ENCODE results near the gene IPCEF1. TPM values are rescaled to one million over a fixed set of nuclear protein-coding genes. Genes with fewer than 3 reads are reported as not detected.

IPCEF1 gene
- total and polyA plus RNA-seq, 3 donors from 2014 or later = 3.6 to 4.8 (median 4.2) TPM

DNA sequence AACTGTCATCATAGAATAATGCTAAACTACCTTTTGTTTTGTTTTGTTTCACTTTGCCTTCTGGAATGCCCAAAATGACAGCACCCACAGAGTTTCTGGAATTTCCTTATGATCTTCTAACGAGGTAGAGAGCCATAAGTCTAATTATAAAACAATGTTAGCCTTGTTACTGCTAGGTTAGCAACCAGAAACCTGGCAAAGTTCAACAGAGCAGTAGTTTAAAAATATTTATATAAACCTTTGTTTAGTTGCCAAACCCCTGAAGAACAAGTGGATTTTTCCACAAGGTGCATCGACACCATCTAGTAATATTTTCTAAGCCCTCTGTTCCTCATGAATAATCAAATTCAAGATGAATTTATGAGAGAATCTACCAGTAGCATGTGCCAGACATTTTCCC is 27.6 kb upstream of the IPCEF1 start:
- Histone ChIP-seq H3K4me1 (no peaks in the 10 kb centered on the region), H3K27ac (no peak overlapping the region), H3K9me3 (no peaks in the 10 kb centered on the region), H3K4me3 (no peak overlapping the region), H3K27me3 (no peaks in the 10 kb centered on the region), H3K36me3 (ENCODE audit: low read depth, missing control alignments) (no peaks in the 10 kb centered on the region)
- intact Hi-C loops (cut with DNase I; ENCODE audit: low total_unique reads) = no loop called here
- TF ChIP-seq, protein P1, sequence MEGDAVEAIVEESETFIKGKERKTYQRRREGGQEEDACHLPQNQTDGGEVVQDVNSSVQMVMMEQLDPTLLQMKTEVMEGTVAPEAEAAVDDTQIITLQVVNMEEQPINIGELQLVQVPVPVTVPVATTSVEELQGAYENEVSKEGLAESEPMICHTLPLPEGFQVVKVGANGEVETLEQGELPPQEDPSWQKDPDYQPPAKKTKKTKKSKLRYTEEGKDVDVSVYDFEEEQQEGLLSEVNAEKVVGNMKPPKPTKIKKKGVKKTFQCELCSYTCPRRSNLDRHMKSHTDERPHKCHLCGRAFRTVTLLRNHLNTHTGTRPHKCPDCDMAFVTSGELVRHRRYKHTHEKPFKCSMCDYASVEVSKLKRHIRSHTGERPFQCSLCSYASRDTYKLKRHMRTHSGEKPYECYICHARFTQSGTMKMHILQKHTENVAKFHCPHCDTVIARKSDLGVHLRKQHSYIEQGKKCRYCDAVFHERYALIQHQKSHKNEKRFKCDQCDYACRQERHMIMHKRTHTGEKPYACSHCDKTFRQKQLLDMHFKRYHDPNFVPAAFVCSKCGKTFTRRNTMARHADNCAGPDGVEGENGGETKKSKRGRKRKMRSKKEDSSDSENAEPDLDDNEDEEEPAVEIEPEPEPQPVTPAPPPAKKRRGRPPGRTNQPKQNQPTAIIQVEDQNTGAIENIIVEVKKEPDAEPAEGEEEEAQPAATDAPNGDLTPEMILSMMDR (IDR thresholded peaks at IDR 0.05) = no peak
- no peak for TF ChIP-seq POLR2A (IDR thresholded peaks at IDR 0.05)
- 58 to 65% methylated on average over 2 of the region's 2 CpGs for WGBS, 2 donors
- DNase-seq = no peak

DNA sequence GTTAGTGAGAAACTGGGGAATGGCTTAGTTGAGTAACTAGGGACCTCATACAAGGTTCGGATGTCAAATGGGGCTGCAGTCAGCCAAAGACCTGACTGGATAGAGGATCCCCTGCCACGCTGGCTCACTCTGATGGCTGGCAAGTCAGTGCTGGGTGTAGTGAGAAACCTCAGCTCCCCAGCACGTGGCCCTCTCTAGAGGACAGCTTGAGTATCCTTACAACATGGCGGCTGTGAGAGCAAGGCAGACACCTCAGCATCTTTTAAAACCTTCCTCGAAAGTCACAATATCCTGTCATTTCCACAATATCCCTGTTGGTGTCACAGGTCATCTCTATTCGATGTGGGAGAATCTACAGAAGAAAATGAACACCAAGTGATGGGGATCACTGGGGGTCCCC is 26.7 kb upstream of the IPCEF1 start:
- H3K4me1 ChIP-seq = no peaks in the 10 kb centered on the region
- no peak overlapping the region for H3K27ac ChIP-seq
- no peak overlapping the region for H3K4me3 ChIP-seq
- intact Hi-C loops (cut with DNase I; ENCODE audit: low total_unique reads) = no loop called here
- H3K9me3 ChIP-seq = no peaks in the 10 kb centered on the region
- no peaks in the 10 kb centered on the region for H3K27me3 ChIP-seq
- no peak for DNase-seq
- WGBS, 2 donors = 92 to 95% methylated on average over 6 of the region's 6 CpGs
- no peak for TF ChIP-seq POLR2A (IDR thresholded peaks at IDR 0.05)
- TF ChIP-seq, protein P1 (IDR thresholded peaks at IDR 0.05) = no peak
- no peaks in the 10 kb centered on the region for H3K36me3 ChIP-seq (ENCODE audit: low read depth, missing control alignments)

- Histone ChIP-seq H3K4me1 (no peaks in the 10 kb centered on the region), H3K4me3 (no peak overlapping the region), H3K36me3 (ENCODE audit: low read depth, missing control alignments) (no peaks in the 10 kb centered on the region), H3K27ac (no peak overlapping the region), H3K9me3 (no peaks in the 10 kb centered on the region), H3K27me3 (no peaks in the 10 kb centered on the region)
- intact Hi-C loops (cut with DNase I; ENCODE audit: low total_unique reads) = no loop called here
- TF ChIP-seq, protein P1 (IDR thresholded peaks at IDR 0.05) = no peak
- no peak for TF ChIP-seq POLR2A (IDR thresholded peaks at IDR 0.05)
- no peak for DNase-seq
- WGBS, 2 donors = 87 to 91% methylated on average over 8 of the region's 8 CpGs
Observed at GRCh38 chr6:154382740-154383139, 26.1 kb upstream of the IPCEF1 start.

- intact Hi-C loops (cut with DNase I; ENCODE audit: low total_unique reads) = no loop called here
- no peak overlapping the region for H3K4me3 ChIP-seq
- no peaks in the 10 kb centered on the region for H3K9me3 ChIP-seq
- 92 to 93% methylated on average over 4 of the region's 4 CpGs for WGBS, 2 donors
- H3K27ac ChIP-seq = no peak overlapping the region
- no peaks in the 10 kb centered on the region for H3K36me3 ChIP-seq (ENCODE audit: low read depth, missing control alignments)
- no peak for TF ChIP-seq POLR2A (IDR thresholded peaks at IDR 0.05)
- TF ChIP-seq, protein P1 (IDR thresholded peaks at IDR 0.05) = no peak
- no peak for DNase-seq
- no peaks in the 10 kb centered on the region for H3K4me1 ChIP-seq
- no peaks in the 10 kb centered on the region for H3K27me3 ChIP-seq
Observed at GRCh38 chr6:154381548-154381947, 24.9 kb upstream of the IPCEF1 start.

DNA sequence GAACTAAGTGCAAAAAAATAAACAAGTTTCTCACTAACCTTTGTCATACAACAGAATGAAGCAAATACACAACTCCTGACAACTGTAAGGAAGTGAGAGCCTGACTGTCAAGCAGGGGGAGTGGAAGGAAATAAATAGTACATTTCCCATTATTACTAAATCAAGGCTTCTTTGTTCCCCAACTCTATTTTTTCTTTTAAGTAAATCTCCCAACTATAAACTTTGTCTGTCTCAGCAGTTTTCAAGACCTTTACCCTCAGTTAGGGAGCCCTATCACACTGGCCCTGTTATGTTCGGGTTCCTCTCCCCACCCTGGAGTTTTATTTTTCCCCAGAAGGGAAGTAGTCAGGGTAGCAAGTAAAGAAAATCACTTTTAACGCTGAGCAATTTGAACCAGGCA is 24.1 kb upstream of the IPCEF1 start:
- Histone ChIP-seq H3K27ac (no peak overlapping the region), H3K36me3 (ENCODE audit: low read depth, missing control alignments) (no peaks in the 10 kb centered on the region), H3K27me3 (no peaks in the 10 kb centered on the region), H3K4me1 (no peaks in the 10 kb centered on the region), H3K9me3 (no peaks in the 10 kb centered on the region), H3K4me3 (no peak overlapping the region)
- TF ChIP-seq, protein P1 (IDR thresholded peaks at IDR 0.05) = no peak
- no peak for TF ChIP-seq POLR2A (IDR thresholded peaks at IDR 0.05)
- no peak for DNase-seq
- intact Hi-C loops (cut with DNase I; ENCODE audit: low total_unique reads) = no loop called here
- 53 to 56% methylated on average over 2 of the region's 2 CpGs for WGBS, 2 donors

All from testis (tissue), 3 donors.